GM19395 (cell line): ENCODE measurements around the gene C1QTNF12.

Source experiments
- ATAC-seq: cut with Tn5 transposase; IDR thresholded peaks from one replicate; pipeline ENCODE4 v1.9.1; 2021; ENCODE audit warnings: mild to moderate bottlenecking, moderate library complexity; ENCODE audit not compliant: unreplicated experiment

C1QTNF12 gene

GRCh38 chr1:1230656-1231399 is 15.7 kb downstream of the C1QTNF12 start:
- no peak for ATAC-seq

- ATAC-seq = no peak
Observed at GRCh38 chr1:1229770-1230169, 16.8 kb downstream of the C1QTNF12 start.

GRCh38 chr1:1228596-1229321 is 17.8 kb downstream of the C1QTNF12 start:
- ATAC-seq = no peak

GRCh38 chr1:1228187-1228586 is 18.3 kb downstream of the C1QTNF12 start:
- ATAC-seq = no peak

GRCh38 chr1:1227386-1227785 is 19.1 kb downstream of the C1QTNF12 start:
- no peak for ATAC-seq

GRCh38 chr1:1226566-1227362 is 19.8 kb downstream of the C1QTNF12 start:
- no peak for ATAC-seq

- no peak for ATAC-seq
Observed at GRCh38 chr1:1225913-1226312, 20.6 kb downstream of the C1QTNF12 start.

GRCh38 chr1:1225238-1225845 is 21.2 kb downstream of the C1QTNF12 start:
- ATAC-seq = no peak

- no peak for ATAC-seq
Observed at GRCh38 chr1:1223891-1224290, 22.6 kb downstream of the C1QTNF12 start.

- ATAC-seq = no peak
Observed at GRCh38 chr1:1223321-1223720, 23.2 kb downstream of the C1QTNF12 start.

- no peak for ATAC-seq
Observed at GRCh38 chr1:1222575-1223225, 23.8 kb downstream of the C1QTNF12 start.

GRCh38 chr1:1221887-1222574 is 24.5 kb downstream of the C1QTNF12 start:
- no peak for ATAC-seq

- no peak for ATAC-seq
Observed at GRCh38 chr1:1220197-1220596, 26.3 kb downstream of the C1QTNF12 start.

GRCh38 chr1:1219341-1219740 is 27.2 kb downstream of the C1QTNF12 start:
- ATAC-seq = no peak

- no peak for ATAC-seq
Observed at GRCh38 chr1:1218524-1219200, 27.9 kb downstream of the C1QTNF12 start.

- ATAC-seq = no peak
Observed at GRCh38 chr1:1217621-1218523, 28.6 kb downstream of the C1QTNF12 start.

- ATAC-seq = no peak
Observed at GRCh38 chr1:1216770-1217620, 29.5 kb downstream of the C1QTNF12 start.
